ENCODE measurements around the gene THAP10.

DNA sequence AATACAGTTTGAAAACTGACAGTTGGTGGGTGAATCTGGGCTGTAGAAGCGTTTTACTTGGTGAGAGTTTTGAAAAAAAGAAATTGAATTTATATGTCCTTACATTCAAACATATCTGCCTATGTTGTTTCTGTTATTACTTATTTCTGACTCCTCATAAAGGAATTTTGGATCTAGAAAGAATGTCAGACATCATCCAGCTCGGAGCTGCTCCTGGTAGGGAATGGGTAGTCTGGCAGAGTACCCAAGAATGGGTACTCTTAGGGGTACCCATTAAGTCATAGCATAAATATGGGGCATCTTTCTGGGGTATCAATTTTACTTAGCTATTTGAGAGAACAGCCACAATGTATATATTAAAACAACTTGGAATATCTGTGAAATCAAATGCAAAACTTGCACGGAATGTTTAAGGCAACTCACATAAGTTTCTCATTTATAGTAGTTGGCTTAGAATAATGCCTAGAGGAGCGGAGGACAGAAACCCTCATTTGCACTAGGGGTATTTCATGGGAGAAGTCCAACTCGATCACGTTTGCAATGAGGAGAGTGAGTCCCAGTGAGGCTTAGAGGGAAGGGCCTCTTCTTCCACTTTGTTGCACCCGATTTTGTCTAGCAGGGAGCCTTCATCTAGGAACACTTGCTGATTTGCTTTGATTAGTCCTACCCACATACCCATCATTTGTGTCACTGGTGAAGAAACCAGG, 35.9 kb downstream of the THAP10 start:
- TF ChIP-seq, protein P1, sequence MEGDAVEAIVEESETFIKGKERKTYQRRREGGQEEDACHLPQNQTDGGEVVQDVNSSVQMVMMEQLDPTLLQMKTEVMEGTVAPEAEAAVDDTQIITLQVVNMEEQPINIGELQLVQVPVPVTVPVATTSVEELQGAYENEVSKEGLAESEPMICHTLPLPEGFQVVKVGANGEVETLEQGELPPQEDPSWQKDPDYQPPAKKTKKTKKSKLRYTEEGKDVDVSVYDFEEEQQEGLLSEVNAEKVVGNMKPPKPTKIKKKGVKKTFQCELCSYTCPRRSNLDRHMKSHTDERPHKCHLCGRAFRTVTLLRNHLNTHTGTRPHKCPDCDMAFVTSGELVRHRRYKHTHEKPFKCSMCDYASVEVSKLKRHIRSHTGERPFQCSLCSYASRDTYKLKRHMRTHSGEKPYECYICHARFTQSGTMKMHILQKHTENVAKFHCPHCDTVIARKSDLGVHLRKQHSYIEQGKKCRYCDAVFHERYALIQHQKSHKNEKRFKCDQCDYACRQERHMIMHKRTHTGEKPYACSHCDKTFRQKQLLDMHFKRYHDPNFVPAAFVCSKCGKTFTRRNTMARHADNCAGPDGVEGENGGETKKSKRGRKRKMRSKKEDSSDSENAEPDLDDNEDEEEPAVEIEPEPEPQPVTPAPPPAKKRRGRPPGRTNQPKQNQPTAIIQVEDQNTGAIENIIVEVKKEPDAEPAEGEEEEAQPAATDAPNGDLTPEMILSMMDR (IDR thresholded peaks at IDR 0.05): no peak
- TF ChIP-seq NR2C2 (CRISPR knock-in tag; IDR thresholded peaks at IDR 0.05): no peak
- no peak for TF ChIP-seq NFYB (CRISPR knock-in tag; conservative IDR thresholded peaks at IDR 0.05; ENCODE audit: low read depth)
- TF ChIP-seq, protein P2, sequence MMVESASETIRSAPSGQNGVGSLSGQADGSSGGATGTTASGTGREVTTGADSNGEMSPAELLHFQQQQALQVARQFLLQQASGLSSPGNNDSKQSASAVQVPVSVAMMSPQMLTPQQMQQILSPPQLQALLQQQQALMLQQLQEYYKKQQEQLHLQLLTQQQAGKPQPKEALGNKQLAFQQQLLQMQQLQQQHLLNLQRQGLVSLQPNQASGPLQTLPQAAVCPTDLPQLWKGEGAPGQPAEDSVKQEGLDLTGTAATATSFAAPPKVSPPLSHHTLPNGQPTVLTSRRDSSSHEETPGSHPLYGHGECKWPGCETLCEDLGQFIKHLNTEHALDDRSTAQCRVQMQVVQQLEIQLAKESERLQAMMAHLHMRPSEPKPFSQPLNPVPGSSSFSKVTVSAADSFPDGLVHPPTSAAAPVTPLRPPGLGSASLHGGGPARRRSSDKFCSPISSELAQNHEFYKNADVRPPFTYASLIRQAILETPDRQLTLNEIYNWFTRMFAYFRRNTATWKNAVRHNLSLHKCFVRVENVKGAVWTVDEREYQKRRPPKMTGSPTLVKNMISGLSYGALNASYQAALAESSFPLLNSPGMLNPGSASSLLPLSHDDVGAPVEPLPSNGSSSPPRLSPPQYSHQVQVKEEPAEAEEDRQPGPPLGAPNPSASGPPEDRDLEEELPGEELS (CRISPR knock-in tag; IDR thresholded peaks at IDR 0.05): no peak
- TF ChIP-seq, protein P3, sequence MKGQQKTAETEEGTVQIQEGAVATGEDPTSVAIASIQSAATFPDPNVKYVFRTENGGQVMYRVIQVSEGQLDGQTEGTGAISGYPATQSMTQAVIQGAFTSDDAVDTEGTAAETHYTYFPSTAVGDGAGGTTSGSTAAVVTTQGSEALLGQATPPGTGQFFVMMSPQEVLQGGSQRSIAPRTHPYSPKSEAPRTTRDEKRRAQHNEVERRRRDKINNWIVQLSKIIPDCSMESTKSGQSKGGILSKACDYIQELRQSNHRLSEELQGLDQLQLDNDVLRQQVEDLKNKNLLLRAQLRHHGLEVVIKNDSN (CRISPR knock-in tag; IDR thresholded peaks at IDR 0.05): no peak
- TF ChIP-seq, protein P4, sequence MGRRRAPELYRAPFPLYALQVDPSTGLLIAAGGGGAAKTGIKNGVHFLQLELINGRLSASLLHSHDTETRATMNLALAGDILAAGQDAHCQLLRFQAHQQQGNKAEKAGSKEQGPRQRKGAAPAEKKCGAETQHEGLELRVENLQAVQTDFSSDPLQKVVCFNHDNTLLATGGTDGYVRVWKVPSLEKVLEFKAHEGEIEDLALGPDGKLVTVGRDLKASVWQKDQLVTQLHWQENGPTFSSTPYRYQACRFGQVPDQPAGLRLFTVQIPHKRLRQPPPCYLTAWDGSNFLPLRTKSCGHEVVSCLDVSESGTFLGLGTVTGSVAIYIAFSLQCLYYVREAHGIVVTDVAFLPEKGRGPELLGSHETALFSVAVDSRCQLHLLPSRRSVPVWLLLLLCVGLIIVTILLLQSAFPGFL (CRISPR knock-in tag; IDR thresholded peaks at IDR 0.05; ENCODE audit: borderline replicate concordance): no peak
- no peak for TF ChIP-seq GRHL2 (CRISPR knock-in tag; IDR thresholded peaks at IDR 0.05; ENCODE audit: insufficient replicate concordance, severe bottlenecking)
- no peak for TF ChIP-seq KAT7 (CRISPR knock-in tag; IDR thresholded peaks at IDR 0.05; ENCODE audit: borderline replicate concordance)
- no peak for TF ChIP-seq HMGA2 (CRISPR knock-in tag; IDR thresholded peaks at IDR 0.05)
- TF ChIP-seq FOXJ3 (CRISPR knock-in tag; IDR thresholded peaks at IDR 0.05; ENCODE audit: borderline replicate concordance): no peak
- TF ChIP-seq, protein P5, sequence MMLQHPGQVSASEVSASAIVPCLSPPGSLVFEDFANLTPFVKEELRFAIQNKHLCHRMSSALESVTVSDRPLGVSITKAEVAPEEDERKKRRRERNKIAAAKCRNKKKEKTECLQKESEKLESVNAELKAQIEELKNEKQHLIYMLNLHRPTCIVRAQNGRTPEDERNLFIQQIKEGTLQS (CRISPR knock-in tag; conservative IDR thresholded peaks at IDR 0.05): no peak

Data from WTC11 (cell line).